Upper lobe of right lung (tissue), 1 donor: ENCODE measurements around the gene ADORA2A. TPM values are rescaled to one million over a fixed set of nuclear protein-coding genes. Genes with fewer than 3 reads are reported as not detected.

Experiments used
- ATAC-seq: fragments of 200-7000 bp; cut with Tn5 transposase; one replicate; pipeline ENCODE4 v1.9.1; 2020; ENCODE audit warnings: mild to moderate bottlenecking, moderate library complexity
- DNase-seq: peaks from one replicate; pipeline ENCODE4 v3.0.0-alpha.2; 2020
- H3K27ac ChIP-seq: fragments of 200-600 bp; one replicate; pipeline ENCODE4 v1.8.0; 2022
- H3K27me3 ChIP-seq: fragments of 200-600 bp; one replicate; pipeline ENCODE4 v1.8.0; 2022; ENCODE audit warnings: mild to moderate bottlenecking
- H3K36me3 ChIP-seq: fragments of 200-600 bp; one replicate; pipeline ENCODE4 v1.8.0; 2022
- H3K4me1 ChIP-seq: fragments of 200-600 bp; one replicate; pipeline ENCODE4 v1.8.0; 2022
- H3K4me3 ChIP-seq: fragments of 200-600 bp; one replicate; pipeline ENCODE4 v1.8.0; 2022; ENCODE audit warnings: mild to moderate bottlenecking
- H3K9me3 ChIP-seq: fragments of 200-600 bp; one replicate; pipeline ENCODE4 v1.8.0; 2022
- intact Hi-C: fragments of 100-400 bp; cut with DNase I; formaldehyde crosslinking; loops from one replicate; pipeline ENCODE4 v1.11.0; 2022
- total RNA-seq: library from RNA; stranded (reverse); fragmentation: NEBNext Ultra II Directional; extraction: Animal tissue kit (Norgen Biotek cat#: 25700); gene quantifications from one replicate; pipeline ENCODE4 v1.2.1, GENCODE V29; 2021
- TF ChIP-seq, protein P1 (sequence below): fragments of 200-600 bp; IDR thresholded peaks from one replicate; pipeline ENCODE4 v1.8.0; 2022; ENCODE audit warnings: antibody characterized with exemption
- donor health status: DM: no; HTN: yes; CAD: no; lungs with severe emphysema.

ADORA2A gene
- total RNA-seq, 1 donor from 2014 or later = 17.2 TPM

DNA sequence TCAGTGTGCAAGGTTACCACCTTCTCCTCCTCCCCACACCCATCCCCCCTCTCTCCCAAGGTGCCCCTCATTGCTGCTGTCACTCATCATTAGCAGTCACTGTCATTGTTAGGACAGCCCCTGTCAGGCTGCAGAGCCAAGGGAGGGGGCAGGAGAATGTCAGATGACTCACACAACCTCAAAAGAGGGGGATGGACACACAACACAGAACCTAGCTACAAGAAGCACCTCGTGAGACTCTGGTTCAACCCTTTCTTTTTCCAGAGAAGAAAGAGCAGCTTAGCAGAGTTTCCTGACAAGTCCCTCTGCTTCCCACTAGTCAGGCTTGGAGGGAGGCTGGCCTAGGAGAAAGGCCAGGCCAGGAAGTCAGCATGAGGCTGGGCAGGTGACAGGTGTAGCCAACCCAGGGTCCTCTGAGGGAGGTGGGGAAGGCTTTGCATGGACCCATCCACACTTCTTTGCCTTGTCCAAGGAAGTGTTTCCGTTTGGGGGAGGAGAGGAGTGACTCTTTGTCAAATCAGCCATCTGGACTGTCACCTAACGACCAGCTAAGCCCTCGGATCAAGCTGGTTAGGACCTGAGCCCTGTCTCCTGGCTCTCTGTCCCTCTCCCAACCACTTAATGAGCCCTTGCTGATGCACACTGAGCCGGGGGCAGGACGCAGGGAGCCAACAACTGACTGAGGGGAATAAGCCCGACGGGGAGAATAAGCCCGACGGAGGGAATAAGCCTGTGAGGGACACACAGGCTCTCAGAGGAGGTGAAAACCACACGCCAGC, 18.3 kb downstream of the ADORA2A start:
- no peak for ATAC-seq
- no peak for DNase-seq
- intact Hi-C loops = no loop called here
- Histone ChIP-seq H3K27ac (no peak overlapping the region), H3K4me1 (peaks cover 9% of the 10 kb centered on the region), H3K4me3 (no peak overlapping the region), H3K27me3 (no peaks in the 10 kb centered on the region), H3K36me3 (peaks cover 10% of the 10 kb centered on the region), H3K9me3 (no peaks in the 10 kb centered on the region)
- TF ChIP-seq, protein P1, sequence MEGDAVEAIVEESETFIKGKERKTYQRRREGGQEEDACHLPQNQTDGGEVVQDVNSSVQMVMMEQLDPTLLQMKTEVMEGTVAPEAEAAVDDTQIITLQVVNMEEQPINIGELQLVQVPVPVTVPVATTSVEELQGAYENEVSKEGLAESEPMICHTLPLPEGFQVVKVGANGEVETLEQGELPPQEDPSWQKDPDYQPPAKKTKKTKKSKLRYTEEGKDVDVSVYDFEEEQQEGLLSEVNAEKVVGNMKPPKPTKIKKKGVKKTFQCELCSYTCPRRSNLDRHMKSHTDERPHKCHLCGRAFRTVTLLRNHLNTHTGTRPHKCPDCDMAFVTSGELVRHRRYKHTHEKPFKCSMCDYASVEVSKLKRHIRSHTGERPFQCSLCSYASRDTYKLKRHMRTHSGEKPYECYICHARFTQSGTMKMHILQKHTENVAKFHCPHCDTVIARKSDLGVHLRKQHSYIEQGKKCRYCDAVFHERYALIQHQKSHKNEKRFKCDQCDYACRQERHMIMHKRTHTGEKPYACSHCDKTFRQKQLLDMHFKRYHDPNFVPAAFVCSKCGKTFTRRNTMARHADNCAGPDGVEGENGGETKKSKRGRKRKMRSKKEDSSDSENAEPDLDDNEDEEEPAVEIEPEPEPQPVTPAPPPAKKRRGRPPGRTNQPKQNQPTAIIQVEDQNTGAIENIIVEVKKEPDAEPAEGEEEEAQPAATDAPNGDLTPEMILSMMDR = no peak

DNA sequence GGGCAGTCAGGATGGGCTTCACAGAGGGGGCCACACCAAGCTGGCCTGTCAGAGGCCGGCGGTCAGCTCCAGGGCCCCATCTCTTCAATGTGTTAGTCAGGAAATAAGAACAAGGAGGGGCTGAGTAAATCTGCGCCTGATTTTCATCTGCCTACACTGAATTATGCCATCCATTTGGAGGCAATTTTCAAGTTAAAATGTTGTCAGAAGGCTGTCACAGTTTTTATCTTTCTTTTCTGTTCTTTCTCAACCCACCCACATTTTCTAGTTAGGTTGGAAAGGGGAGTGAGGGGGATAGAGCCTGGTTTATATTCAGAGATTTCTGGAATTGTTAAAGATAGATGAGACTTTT, 18.8 kb downstream of the ADORA2A start:
- Histone ChIP-seq H3K36me3 (peaks cover 10% of the 10 kb centered on the region), H3K4me3 (no peak overlapping the region), H3K4me1 (peaks cover 9% of the 10 kb centered on the region), H3K27me3 (no peaks in the 10 kb centered on the region), H3K9me3 (peaks cover under 1% of the 10 kb centered on the region), H3K27ac (no peak overlapping the region)
- DNase-seq (no peak), ATAC-seq (no peak)
- intact Hi-C loops = no loop called here
- TF ChIP-seq, protein P1 = no peak

DNA sequence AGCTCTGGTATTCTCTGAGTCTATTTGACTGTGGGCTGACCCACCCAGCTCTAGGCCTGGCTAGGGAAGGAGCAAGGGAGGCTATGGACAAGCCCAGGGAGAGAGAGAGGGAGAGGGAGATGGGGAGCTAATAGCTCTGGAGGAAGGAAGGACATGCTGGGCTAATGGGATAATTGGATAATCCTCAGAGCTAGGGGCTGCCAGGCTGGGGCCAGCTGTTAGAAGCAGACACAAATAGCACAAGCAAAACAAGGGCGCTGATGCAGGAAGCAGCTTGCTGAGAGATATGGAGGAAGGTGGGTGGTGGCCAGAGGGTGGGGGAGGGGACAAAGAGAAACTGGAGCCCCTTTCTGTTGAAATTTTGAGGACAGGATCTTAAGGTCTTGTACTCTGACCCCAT, 23.2 kb downstream of the ADORA2A start:
- DNase-seq (no peak), ATAC-seq (no peak)
- H3K4me1 ChIP-seq = peaks cover 11% of the 10 kb centered on the region
- TF ChIP-seq, protein P1 = no peak
- no peak overlapping the region for H3K4me3 ChIP-seq
- peaks cover 4% of the 10 kb centered on the region for H3K9me3 ChIP-seq
- H3K27ac ChIP-seq = no peak overlapping the region
- H3K36me3 ChIP-seq = no peaks in the 10 kb centered on the region
- no peaks in the 10 kb centered on the region for H3K27me3 ChIP-seq
- intact Hi-C loops = no loop called here

DNA sequence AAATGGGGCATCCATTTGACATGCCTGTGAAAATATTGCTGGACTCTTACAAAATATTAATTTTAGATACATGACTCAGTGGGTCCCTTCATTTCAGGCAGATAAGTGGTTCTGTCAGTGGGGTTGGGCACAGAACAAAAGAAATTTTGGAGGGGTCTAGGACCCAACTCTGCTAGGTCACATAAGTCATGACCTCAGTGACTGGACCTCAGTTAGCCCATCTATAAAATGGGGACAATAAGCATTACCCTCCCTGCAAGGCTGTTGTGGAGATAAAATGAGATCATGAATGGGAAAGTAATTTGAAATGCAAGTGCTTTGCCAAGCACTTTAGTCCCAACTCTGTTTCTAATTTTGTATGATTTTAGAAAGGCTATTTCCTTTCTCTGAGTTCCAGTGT, 23.8 kb downstream of the ADORA2A start:
- Histone ChIP-seq H3K4me3 (no peak overlapping the region), H3K4me1 (peaks cover 12% of the 10 kb centered on the region), H3K27me3 (no peaks in the 10 kb centered on the region), H3K9me3 (peaks cover 4% of the 10 kb centered on the region), H3K36me3 (no peaks in the 10 kb centered on the region), H3K27ac (no peak overlapping the region)
- DNase-seq (no peak), ATAC-seq (no peak)
- TF ChIP-seq, protein P1 = no peak
- intact Hi-C loops = no loop called here

DNA sequence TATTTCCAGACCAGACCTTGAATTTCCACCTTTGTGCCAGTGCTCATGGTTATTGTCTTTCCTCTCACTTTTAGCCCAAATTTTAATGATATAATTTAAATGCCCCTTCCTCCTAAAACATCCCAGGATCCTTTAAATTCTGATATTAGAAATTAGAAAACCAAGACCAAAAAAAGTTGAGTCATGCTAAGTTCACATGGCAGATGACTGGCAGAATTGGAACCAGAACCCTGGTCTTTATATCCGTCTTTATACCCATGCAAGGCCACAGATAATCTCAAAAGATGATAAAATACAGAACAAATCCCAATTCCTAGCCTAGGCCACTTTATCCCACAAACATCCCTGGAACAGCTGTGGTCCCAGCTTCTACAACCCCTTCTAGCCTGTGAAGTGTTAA, 26.5 kb downstream of the ADORA2A start:
- Histone ChIP-seq H3K4me1 (peaks cover 12% of the 10 kb centered on the region), H3K27me3 (no peaks in the 10 kb centered on the region), H3K27ac (no peak overlapping the region), H3K4me3 (no peak overlapping the region), H3K36me3 (no peaks in the 10 kb centered on the region), H3K9me3 (peaks cover 4% of the 10 kb centered on the region)
- ATAC-seq (no peak), DNase-seq (no peak)
- TF ChIP-seq, protein P1 = no peak
- intact Hi-C loops = no loop called here
